GM12865 (cell line): ENCODE measurements around the gene PNRC1.

ENCODE experiments used
- DNase-seq: peaks from one replicate; pipeline ENCODE4 v3.0.0; 2010; ENCODE audit warnings: low read depth
- H3K4me3 ChIP-seq: 2 replicates; pipeline ENCODE4 v1.5.1; 2011; ENCODE audit warnings: mild to moderate bottlenecking, low read depth, low read length, control low read depth
- TF ChIP-seq, protein P1 (sequence below): IDR thresholded peaks from 2 replicates; pipeline ENCODE4 v1.5.1; 2011; ENCODE audit warnings: low read length, control low read depth, low read depth, inconsistent platforms; ENCODE audit not compliant: insufficient read depth; ENCODE audit errors: missing control alignments

The PNRC1 gene

DNA sequence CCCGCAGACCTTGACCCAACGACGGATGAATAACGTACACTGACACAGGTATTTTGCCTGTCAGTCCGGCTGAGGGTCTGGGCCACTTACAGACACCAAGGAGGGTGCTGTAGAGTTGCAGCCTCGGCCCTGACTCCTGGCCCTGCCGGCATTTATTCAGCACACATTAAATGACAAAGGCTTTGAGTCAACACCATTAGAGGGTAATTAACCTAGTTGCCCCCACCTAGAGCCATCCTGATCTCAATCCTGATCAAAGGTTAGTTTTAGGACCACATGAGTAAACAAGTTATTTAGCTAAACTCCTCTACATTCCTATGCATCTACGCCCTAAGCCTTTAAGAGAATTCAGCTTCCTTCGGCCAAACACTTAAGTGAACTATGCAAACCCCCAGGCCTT lies 53.4 kb downstream of the PNRC1 start:
- DNase-seq: no peak
- TF ChIP-seq, protein P1, sequence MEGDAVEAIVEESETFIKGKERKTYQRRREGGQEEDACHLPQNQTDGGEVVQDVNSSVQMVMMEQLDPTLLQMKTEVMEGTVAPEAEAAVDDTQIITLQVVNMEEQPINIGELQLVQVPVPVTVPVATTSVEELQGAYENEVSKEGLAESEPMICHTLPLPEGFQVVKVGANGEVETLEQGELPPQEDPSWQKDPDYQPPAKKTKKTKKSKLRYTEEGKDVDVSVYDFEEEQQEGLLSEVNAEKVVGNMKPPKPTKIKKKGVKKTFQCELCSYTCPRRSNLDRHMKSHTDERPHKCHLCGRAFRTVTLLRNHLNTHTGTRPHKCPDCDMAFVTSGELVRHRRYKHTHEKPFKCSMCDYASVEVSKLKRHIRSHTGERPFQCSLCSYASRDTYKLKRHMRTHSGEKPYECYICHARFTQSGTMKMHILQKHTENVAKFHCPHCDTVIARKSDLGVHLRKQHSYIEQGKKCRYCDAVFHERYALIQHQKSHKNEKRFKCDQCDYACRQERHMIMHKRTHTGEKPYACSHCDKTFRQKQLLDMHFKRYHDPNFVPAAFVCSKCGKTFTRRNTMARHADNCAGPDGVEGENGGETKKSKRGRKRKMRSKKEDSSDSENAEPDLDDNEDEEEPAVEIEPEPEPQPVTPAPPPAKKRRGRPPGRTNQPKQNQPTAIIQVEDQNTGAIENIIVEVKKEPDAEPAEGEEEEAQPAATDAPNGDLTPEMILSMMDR: no peak
- no peak overlapping the region for H3K4me3 ChIP-seq

DNA sequence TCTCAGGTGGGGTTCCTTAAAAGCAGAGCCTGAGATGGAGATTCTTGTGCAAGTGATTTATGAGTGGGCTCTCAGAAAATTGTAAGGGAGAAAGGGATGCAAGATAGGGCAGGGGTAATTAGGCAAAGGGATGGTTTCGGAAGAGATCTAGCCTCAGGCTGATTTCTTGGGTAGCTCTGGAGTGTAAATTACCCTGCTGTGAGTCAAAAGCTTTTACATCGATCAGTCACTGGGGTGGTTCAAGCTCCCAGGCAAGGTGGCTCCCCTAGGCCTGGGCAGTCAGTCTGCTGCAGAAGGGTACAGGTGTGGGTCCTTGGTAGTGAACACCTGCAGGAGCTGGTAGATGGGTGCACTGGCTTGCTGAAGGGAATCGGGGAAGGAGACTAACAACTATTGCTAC lies 54.2 kb downstream of the PNRC1 start:
- DNase-seq: no peak
- no peak overlapping the region for H3K4me3 ChIP-seq
- TF ChIP-seq, protein P1: no peak
